CD4-positive, alpha-beta T cell (primary cell): ENCODE results near the gene SLC25A26. TPM values are rescaled to one million over a fixed set of nuclear protein-coding genes. Genes with fewer than 3 reads are reported as not detected.

Source experiments
- ATAC-seq: fragments of 200-7000 bp; cut with Tn5 transposase; one replicate; pipeline ENCODE4 v1.10.0; 2022; ENCODE audit warnings: mild to moderate bottlenecking; ENCODE audit not compliant: poor library complexity
- CTCF ChIA-PET: fragments of 350-600 bp; sonication (Branson Sonifier 250); formaldehyde crosslinking; loops from one replicate; lab custom pipeline; 2021; ENCODE audit warnings: antibody characterized with exemption, inconsistent platforms; lab: Charles Lee
- POLR2A ChIA-PET: fragments of 350-600 bp; sonication (Branson Sonifier 250); formaldehyde crosslinking; loops from one replicate; lab custom pipeline; 2021; ENCODE audit warnings: antibody characterized with exemption, inconsistent platforms; lab: Charles Lee
- DNase-seq, 14 experiments: peaks; one replicate each; pipeline ENCODE4 v3.0.0-alpha.2; 2013 to 2020; ENCODE audit warnings: mixed read lengths in 2 of 14
- H3K27ac ChIP-seq, 2 donors: one replicate each; pipeline versions ENCODE4 v1.5.1 to v1.7.0; 2013; ENCODE audit warnings: low read length in 2 of 2, low read depth in 1 of 2, mild to moderate bottlenecking in 1 of 2
- H3K27me3 ChIP-seq, 2 experiments: 1 replicate in 1 of 2; 2 replicates in 1 of 2; pipeline versions ENCODE4 v1.6.1 to v1.7.0; 2013; ENCODE audit warnings: low read length in 2 of 2, control low read depth in 1 of 2, mild to moderate bottlenecking in 1 of 2, moderate library complexity in 1 of 2; ENCODE audit not compliant: insufficient read depth in 2 of 2, control insufficient read depth in 1 of 2
- H3K36me3 ChIP-seq: one replicate; pipeline ENCODE4 v1.6.1; 2013; ENCODE audit warnings: low read length, control low read depth; ENCODE audit not compliant: insufficient read depth
- H3K4me1 ChIP-seq: one replicate; pipeline ENCODE4 v1.6.1; 2013; ENCODE audit warnings: low read length, control low read depth; ENCODE audit not compliant: insufficient read depth
- H3K4me3 ChIP-seq: one replicate; pipeline ENCODE4 v1.5.1; 2013; ENCODE audit warnings: mild to moderate bottlenecking, low read length, moderate library complexity
- H3K9me3 ChIP-seq, 2 experiments: 1 replicate in 1 of 2; 2 replicates in 1 of 2; pipeline versions ENCODE4 v1.6.1 to v1.7.0; 2013; ENCODE audit warnings: low read length in 2 of 2, mild to moderate bottlenecking in 2 of 2, control low read depth in 1 of 2, moderate library complexity in 1 of 2; ENCODE audit not compliant: control insufficient read depth in 1 of 2, insufficient read depth in 1 of 2
- H3K27ac Mint-ChIP-seq: one replicate; pipeline ENCODE4 v1.8.0; 2020; ENCODE audit warnings: mixed read lengths
- H3K27me3 Mint-ChIP-seq: one replicate; pipeline ENCODE4 v1.8.0; 2021; ENCODE audit warnings: mixed read lengths
- H3K36me3 Mint-ChIP-seq: one replicate; pipeline ENCODE4 v1.8.0; 2021; ENCODE audit warnings: low read depth, mixed read lengths
- H3K4me1 Mint-ChIP-seq: one replicate; pipeline ENCODE4 v1.8.0; 2021; ENCODE audit warnings: low read depth, mixed read lengths
- H3K4me3 Mint-ChIP-seq: one replicate; pipeline ENCODE4 v1.8.0; 2020; ENCODE audit warnings: mild to moderate bottlenecking, mixed read lengths
- H3K9me3 Mint-ChIP-seq: one replicate; pipeline ENCODE4 v1.8.0; 2020; ENCODE audit warnings: mixed read lengths
- intact Hi-C, 2 experiments: fragments of 100-400 bp; cut with DNase I in 1 of 2; cut with micrococcal nuclease in 1 of 2; formaldehyde crosslinking; loops; one replicate each; pipeline versions ENCODE4 v1.15.1 to v1.9.0; 2023 to 2025; cut with DNase I, micrococcal nuclease
- total RNA-seq, 174 experiments: library from RNA in 2 of 174; stranded (reverse) in 2 of 174; gene quantifications; one replicate each; pipeline ENCODE4 v1.2.3 and lab custom pipeline; 2021 to 2026
- TF ChIP-seq, protein P1 (sequence below): fragments of 200-600 bp; IDR thresholded peaks from one replicate; pipeline ENCODE4 v1.8.0; 2022; ENCODE audit warnings: antibody characterized with exemption, mild to moderate bottlenecking

SLC25A26 gene
- total RNA-seq, 2 experiments from 2014 or later: 26.9 to 30.2 TPM

DNA sequence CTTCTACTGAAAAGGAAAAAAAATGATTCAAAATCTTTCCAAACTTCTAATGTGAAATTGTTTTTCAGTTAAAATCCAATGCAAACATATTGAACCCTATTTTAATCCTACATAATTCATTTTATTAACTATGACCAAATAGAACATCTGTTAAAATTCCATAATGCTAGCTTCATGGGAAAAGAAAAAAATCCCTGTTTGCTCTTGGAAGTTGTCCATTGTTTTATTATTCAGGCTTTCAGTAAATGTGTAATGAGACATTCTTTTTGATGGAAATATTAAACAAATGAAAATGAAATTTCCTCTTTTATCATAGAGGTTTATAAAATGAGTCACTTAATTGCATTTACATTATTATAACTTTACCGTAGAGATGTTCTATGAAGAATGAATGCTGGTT lies 49.5 kb downstream of the SLC25A26 start:
- no peak overlapping the region for H3K27ac Mint-ChIP-seq
- ChIA-PET CTCF (interaction anchor here (0.9 kb wide), 1 partner anchor 552 kb away, joined by 3 read pairs; no protein-coding TSS in a partner anchor), POLR2A (no interaction called here)
- Histone ChIP-seq H3K36me3 (no peaks in the 10 kb centered on the region), H3K9me3 (no peaks in the 10 kb centered on the region), H3K4me1 (no peaks in the 10 kb centered on the region), H3K4me3 (no peak overlapping the region), H3K27me3 (no peaks in the 10 kb centered on the region), H3K27ac (no peak overlapping the region)
- TF ChIP-seq, protein P1, sequence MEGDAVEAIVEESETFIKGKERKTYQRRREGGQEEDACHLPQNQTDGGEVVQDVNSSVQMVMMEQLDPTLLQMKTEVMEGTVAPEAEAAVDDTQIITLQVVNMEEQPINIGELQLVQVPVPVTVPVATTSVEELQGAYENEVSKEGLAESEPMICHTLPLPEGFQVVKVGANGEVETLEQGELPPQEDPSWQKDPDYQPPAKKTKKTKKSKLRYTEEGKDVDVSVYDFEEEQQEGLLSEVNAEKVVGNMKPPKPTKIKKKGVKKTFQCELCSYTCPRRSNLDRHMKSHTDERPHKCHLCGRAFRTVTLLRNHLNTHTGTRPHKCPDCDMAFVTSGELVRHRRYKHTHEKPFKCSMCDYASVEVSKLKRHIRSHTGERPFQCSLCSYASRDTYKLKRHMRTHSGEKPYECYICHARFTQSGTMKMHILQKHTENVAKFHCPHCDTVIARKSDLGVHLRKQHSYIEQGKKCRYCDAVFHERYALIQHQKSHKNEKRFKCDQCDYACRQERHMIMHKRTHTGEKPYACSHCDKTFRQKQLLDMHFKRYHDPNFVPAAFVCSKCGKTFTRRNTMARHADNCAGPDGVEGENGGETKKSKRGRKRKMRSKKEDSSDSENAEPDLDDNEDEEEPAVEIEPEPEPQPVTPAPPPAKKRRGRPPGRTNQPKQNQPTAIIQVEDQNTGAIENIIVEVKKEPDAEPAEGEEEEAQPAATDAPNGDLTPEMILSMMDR: no peak
- H3K4me3 Mint-ChIP-seq: no peak overlapping the region
- no peaks in the 10 kb centered on the region for H3K9me3 Mint-ChIP-seq
- no peaks in the 10 kb centered on the region for H3K27me3 Mint-ChIP-seq
- intact Hi-C loops: loop anchor here in 1 of 2 experiments (10.0 kb wide), 1 partner anchor 235 kb away; the partner anchor contains the start of gene LRIG1
- DNase-seq: no peak
- ATAC-seq: no peak
- H3K4me1 Mint-ChIP-seq: no peaks in the 10 kb centered on the region
- peaks cover 58% of the 10 kb centered on the region for H3K36me3 Mint-ChIP-seq

DNA sequence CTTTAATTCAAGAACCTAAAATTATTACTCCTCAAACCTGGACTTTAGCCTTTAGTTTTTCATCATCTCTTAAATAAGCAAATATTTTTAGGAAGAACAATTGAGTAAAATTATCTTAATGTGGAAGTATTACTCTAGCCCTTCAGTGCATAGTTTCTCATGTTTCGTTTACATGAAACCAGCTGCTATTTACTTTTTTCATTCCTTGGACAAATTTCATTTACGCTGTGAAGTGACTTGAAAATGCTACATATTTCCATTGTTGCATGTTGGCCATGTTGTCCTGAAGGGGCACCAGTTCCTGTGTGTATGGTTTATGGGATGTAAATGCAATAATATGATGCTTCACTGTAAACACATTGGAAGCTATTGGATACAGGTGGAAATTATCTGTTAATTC lies 49.9 kb downstream of the SLC25A26 start:
- H3K27ac Mint-ChIP-seq: no peak overlapping the region
- POLR2A ChIA-PET: no interaction called here

DNA sequence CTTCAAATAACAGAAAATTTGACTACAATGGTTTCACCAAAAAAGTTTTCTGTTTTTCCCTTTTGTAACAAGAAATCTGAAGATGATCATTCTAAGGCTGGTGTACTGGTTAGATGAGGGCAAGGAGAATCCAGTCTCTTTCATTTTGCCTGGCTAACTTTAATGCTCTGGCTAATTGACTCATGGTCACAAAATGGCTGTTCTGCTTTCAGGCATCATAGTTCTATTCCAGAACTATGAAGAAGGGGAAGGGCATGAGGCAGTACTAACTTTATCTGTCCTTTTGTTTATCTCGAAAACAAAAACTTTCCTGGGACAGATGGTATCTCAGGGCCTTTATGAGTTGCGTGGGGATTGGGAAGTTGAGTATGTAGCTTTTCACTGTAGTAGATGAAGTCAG lies 50.4 kb downstream of the SLC25A26 start:
- no peaks in the 10 kb centered on the region for H3K27me3 Mint-ChIP-seq
- ChIA-PET CTCF (interaction anchor here (1.5 kb wide), 1 partner anchor 101 kb away, joined by 3 read pairs; no protein-coding TSS in a partner anchor), POLR2A (no interaction called here)
- no peak overlapping the region for H3K4me3 ChIP-seq
- no peaks in the 10 kb centered on the region for H3K27me3 ChIP-seq
- H3K4me1 Mint-ChIP-seq: no peaks in the 10 kb centered on the region
- TF ChIP-seq, protein P1: no peak
- H3K27ac ChIP-seq: no peak overlapping the region
- intact Hi-C loops: loop anchor here in 1 of 2 experiments (10.0 kb wide), 1 partner anchor 234 kb away; the partner anchor contains the start of gene LRIG1
- DNase-seq (no peak), ATAC-seq (no peak)
- H3K36me3 ChIP-seq: no peaks in the 10 kb centered on the region
- peaks cover 49% of the 10 kb centered on the region for H3K36me3 Mint-ChIP-seq
- H3K4me1 ChIP-seq: no peaks in the 10 kb centered on the region
- H3K4me3 Mint-ChIP-seq: no peak overlapping the region
- H3K9me3 ChIP-seq: no peaks in the 10 kb centered on the region
- no peaks in the 10 kb centered on the region for H3K9me3 Mint-ChIP-seq
- no peak overlapping the region for H3K27ac Mint-ChIP-seq

More for the DNA sequence above, 49.9 kb downstream of the SLC25A26 start:
- no peak overlapping the region for H3K27ac ChIP-seq
- H3K27me3 ChIP-seq: no peaks in the 10 kb centered on the region
- no peaks in the 10 kb centered on the region for H3K9me3 ChIP-seq
- DNase-seq (no peak), ATAC-seq (no peak)
- CTCF ChIA-PET: interaction anchor here (0.9 kb wide), 1 partner anchor 552 kb away, joined by 3 read pairs; no protein-coding TSS in a partner anchor
- no peaks in the 10 kb centered on the region for H3K4me1 Mint-ChIP-seq
- peaks cover 54% of the 10 kb centered on the region for H3K36me3 Mint-ChIP-seq
- intact Hi-C loops: loop anchor here in 1 of 2 experiments (10.0 kb wide), 1 partner anchor 234 kb away; the partner anchor contains the start of gene LRIG1
- no peaks in the 10 kb centered on the region for H3K9me3 Mint-ChIP-seq
- H3K36me3 ChIP-seq: no peaks in the 10 kb centered on the region
- TF ChIP-seq, protein P1: no peak
- H3K4me3 Mint-ChIP-seq: no peak overlapping the region
- H3K4me3 ChIP-seq: no peak overlapping the region
- no peaks in the 10 kb centered on the region for H3K4me1 ChIP-seq
- no peaks in the 10 kb centered on the region for H3K27me3 Mint-ChIP-seq
